NCI-H226 (cell line): Measurements from ENCODE around the gene ESAM.
A peak's percentile ranks its signal among the peaks of the same experiment; 100 is the strongest.

Experiments
- DNase-seq: peaks from one replicate; pipeline ENCODE4 v3.0.0-alpha.2; 2015

ESAM gene

DNA sequence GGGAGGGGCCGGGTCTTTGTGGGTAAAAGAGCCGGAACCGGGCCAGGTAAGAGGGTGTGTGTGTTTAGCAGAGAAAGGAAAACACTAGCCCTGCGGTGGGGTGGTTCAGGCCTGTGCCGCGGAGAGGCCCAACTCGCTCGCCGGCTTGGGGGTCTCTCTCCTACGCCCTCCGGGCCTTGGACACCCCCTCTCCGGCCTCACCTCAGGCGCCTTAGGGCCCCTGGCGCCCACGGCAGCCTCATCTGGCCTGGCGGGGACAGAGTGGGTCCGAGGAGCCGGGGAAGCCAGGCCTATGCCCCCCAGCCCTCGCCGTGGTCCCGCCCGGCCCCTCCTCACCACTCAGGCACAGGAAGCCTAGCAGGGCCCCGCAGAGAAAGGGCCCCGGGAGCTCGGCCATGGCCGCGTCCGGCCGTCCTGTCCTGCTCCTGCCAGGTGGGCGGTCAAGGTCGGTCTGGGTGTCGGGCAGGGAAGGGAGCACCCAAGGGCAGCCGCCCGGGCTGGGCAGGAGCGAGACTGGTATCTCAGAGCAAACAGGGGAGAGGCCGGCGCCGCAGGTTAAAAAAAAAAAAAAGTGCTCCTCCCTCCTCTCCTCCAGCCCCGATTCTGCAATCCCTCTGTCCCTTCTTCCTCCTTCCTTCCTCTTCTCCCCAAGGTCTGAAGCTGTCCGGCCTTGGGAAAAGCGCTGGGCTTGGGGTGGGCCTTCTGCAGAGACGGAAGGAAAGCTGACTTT, 10.2 kb downstream of the ESAM start, which contains the start of gene VSIG2:
Gene VSIG2, minus strand, starts transcription at position 515 of the 730 bp plus-strand sequence. Its CDS starts 118 bp downstream, at position 397.
- no peak for DNase-seq

DNA sequence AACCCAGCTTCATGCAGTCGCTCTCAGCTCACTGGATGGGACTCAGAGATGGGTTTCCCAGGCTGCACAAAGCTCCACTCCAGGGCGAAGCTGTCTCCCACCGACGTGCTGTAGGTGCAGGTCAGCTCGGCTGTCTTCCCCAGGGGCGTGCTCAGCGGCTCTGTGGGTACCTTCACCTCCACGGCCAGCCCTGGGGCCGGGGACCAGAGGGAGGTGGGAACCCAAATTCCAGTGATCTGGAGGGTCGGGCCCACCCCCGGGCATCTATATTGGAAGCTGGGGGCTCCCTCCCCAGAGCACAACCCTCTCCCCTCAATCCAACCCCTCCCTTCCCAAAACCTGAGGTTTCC, 10.7 kb downstream of the ESAM start:
- no peak for DNase-seq

DNA sequence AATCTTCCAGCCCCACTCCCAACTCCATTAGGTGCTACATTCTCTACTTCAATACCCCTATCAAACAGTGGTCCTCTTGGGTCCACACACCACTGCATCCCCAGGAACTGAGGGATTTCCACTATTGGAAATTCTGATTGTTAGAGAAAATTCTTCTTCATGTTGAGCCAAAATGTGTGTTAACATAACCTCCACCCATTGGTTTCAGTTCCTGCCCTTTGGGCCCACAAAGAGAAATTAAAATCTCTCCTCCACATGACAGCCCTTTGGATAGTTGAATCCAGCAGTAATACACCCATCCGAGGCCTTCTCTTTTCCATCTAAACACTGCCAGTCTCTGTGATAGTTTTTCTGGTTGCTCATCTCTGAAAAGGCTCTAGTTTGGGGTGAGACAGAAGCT, 12.2 kb downstream of the ESAM start:
- DNase-seq: no peak

GRCh38 chr11:124748481-124749343, 13.4 kb downstream of the ESAM start:
- DNase-seq: peak; percentile 21

- no peak for DNase-seq
These were observed 14.0 kb downstream of the ESAM start for GRCh38 chr11:124748100-124748418.

- no peak for DNase-seq
These were observed 14.5 kb downstream of the ESAM start for GRCh38 chr11:124747406-124748099.

DNA sequence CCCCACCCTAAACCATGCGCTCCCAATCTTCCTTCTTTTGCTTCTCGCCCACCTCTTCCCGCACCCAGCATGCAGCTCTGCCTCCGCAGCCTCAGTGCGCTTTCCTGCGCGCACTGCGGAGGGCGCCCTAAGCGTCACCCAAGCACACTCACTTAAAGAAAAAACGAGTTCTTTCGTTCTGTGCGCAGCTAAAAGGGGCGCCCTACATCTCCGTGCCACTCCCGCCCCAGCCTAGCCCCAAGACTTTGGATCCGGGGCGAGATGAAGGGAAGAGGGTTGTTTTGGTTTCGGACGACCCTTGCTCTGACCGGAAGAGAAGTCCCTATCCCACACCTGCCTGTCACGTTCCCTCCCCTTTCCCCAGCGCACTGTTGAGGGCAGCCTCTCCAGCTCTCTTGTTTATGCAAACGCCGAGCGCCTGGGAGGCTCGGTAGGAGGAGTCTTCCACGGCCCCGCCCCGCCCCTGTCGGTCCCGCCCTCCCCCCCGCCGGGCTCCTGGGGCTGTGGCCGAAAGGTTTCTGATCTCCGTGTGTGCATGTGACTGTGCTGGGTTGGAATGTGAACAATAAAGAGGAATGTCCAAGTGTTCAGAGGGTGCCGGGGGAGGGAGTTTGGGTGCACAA, 15.4 kb downstream of the ESAM start:
- DNase-seq: peak; percentile 86

GRCh38 chr11:124745835-124746620, 16.1 kb downstream of the ESAM start:
- DNase-seq: no peak

DNA sequence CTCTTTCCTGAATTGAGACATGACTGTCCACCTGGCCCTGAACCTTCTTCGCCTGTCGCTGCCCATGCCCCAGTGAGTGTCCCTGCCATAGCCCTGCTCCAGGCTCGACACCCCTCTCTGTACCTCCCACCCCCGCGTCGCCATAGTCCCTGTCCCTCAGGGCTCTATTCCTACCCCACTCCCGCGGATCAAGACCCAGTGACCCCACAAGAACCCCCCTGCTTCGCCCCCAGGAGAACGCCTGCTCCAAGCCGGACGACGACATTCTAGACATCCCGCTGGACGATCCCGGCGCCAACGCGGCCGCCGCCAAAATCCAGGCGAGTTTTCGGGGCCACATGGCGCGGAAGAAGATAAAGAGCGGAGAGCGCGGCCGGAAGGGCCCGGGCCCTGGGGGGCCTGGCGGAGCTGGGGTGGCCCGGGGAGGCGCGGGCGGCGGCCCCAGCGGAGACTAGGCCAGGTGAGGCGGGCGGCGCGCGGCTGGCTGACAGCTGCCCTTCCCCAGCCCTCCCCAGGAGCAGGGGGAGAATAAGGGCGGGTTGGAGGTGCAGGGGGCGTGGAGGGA, 16.7 kb downstream of the ESAM start:
- no peak for DNase-seq

DNA sequence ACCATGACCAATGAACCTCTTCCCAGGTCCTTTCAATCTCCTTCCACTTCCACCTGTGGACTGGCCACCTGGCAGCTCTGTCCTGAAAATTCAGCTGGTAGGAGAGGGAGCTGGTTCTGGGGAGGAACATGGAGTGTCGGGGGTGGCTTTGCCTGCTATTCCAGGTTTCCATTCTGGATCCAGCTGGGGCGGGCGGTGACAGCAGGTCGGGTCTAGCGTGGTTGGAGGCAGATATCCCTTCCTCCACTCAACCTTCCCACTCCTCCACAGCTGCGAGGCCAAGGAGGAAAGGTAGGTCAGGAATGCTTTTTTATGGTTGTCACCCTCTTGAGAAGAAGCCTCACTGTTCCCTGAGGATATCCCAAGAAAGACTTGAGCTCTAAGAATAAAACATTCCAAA, 19.0 kb downstream of the ESAM start:
- no peak for DNase-seq

DNA sequence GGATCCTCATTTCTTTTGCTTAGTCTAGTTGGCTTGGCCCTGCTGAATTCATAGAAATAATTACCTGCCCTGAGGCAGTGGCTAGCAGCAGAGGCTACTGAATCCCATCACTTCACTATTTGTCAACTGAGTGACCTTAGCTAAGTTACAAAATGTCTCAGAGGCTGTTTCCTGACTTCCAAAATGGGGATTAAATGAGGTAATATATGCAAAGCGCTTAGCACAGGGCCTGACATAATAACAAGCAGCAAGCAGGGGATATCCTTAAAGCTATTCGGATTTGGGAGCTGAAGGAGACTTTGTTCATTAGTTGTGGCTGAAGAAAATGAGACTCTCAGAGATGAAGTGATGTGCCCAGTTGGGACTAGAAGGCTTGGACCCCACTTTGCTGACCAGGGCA, 19.5 kb downstream of the ESAM start:
- no peak for DNase-seq

DNA sequence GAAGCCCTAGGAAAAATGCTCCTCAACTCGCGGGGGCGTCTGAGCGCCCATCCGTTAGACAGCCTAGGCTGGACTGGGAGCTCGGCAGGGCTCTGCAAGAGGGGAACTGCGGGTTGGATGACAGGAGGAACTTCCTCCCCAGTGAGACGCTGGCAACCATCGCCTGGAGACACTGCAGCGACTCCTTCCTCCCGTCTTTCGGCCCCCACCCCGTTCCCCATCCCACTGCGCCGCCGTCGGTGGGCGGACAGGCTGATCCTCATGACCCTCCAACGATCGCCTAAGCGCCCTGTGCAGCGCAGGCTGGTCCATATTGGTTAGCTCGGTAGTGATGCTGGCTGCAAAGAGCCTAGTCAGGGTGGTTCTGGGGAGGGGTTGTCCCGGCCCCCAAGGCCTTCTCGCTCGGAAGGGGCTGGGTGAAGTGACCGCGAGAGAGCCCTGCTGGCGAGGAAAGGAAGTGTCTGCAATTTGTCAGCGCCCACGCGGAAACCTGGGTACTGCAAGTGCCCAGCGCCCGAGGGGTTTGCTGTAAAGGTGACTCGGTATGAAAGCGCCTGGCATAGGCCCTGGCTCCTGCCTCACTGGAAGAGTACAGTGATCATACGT, 21.7 kb downstream of the ESAM start:
- no peak for DNase-seq

DNA sequence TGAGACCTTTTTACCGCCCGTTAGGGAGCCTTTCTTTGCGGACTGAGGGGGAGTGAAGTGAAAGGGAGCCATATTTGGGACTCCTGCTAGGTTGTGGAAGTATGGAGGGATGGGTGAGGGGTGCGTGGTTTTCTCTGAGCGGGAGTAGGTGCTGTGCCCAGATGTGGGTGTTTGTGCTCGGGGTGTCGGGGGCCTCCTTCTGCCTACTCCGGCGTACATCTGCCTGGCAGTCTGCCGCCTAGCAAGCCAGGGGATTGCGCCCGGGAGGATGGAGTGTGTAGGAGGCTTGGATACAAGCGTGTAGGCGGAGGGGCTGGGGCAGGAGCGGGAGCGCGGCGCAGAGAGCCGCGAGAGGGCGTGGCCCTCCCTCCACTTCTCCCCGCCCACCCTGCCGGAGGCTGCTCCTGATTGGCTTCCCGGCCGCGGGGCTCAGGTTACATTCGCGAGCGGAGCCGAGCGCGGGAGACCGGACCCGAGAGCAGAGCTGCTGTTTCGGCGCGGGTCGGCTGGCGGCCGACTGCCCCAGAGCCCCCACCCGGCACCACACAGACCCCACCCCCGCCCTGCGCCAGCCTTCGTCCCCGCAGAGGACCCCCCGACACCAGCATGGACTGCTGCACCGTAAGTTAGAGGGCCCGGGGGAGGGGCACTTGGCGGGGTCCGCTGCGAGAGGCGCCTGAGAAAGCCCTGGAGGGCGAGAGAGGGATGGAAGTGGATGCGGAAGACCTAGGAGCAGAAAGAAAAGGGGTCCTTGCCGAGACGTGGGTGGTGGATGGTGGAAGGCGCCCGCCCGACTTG, 22.4 kb downstream of the ESAM start, which contains the start of gene NRGN:
Gene NRGN, plus strand, starts transcription at position 464 of the 798 bp plus-strand sequence. Its CDS starts 143 bp downstream, at position 607.
- peak; percentile 91 for DNase-seq

- DNase-seq: no peak
These were observed 23.2 kb downstream of the ESAM start for GRCh38 chr11:124738713-124739478.

GRCh38 chr11:124737638-124738305, 24.3 kb downstream of the ESAM start:
- no peak for DNase-seq

DNA sequence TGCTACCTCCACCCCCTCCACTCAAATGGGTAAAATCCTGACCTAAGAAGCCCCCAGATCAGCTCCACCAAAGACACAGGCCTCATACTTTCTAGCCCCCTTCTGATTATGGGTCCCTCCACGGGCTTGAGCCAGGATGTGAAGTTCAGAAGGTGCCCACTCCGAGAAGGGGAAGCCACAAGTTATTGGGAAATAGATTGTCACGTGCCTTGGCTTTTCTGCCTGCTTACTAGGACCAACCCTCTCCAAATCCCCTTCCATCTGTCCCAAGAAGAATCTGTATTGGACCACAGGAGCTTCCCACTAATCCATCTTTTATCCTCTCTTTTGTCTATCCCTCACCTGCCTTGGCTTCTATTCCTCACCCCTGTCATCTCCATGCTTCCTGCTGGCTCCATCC, 25.4 kb downstream of the ESAM start:
- no peak for DNase-seq

DNA sequence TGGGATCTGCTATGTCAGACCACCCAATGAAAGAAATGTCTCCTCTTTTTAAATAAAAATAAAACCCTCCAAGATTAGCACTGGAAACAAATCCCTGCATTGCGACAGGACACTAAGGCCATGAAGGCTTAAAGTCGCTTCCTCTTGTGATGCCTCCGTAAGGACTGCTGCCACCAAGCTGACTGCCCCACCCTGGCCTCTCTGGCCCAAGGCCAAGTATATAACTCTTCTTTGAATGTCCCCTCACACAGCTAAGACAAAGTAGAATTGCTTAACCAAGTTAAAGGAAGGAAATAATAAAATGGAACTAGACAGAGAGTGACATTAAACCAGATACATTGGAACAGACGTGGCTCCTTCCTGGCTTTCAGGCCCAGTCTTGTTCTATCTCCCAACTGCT, 29.9 kb downstream of the ESAM start:
- no peak for DNase-seq

GRCh38 chr11:124729571-124729970, 32.5 kb downstream of the ESAM start:
- no peak for DNase-seq

- DNase-seq: no peak
These were observed 34.0 kb downstream of the ESAM start for GRCh38 chr11:124728134-124728533.
